Measurements from ENCODE around the gene CFAP52. TPM values are rescaled to one million over a fixed set of nuclear protein-coding genes. Genes with fewer than 3 reads are reported as not detected.
"Not testable (repeated sequence)": the region's sequence is repeated elsewhere in the genome, so short reads cannot be mapped to it uniquely, and the experiment has no call there.

Gene CFAP52
- total RNA-seq, 4 donors from 2014 or later: not detected

DNA sequence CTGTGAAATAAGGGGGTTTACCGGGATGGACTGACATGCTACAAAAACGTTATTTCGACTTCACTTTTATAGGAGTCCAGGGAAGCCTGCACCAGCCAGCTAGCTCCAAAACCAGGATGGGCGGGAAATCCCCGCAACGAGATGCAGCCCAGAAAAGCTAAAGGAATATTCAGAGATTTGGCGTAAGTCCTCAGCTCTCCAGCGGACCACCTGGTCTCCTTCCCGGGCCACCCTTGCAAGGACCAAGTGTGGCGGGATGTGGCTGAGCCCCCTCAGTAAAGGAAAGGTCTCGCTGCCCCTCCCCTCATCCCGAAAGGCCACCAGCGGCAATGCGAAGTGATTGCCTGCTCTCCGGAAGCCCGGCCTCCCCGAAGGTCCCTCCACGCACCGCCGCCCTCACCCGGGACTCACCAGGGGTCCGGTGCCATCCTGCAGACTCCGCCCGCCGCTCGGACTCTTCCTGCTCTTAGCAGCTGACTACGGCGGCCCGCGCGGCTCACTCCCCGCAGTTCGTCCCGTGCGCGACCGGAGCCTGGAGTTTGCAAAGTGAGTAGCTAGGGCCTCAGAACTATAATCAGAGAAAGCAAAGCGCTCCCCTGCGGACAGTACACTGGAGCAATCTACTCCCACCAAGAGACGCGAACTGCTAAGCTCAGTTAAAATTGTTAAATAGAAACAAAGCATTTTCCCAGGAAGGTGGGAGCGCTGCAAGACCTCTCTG lies 901 bp upstream of the CFAP52 start, which contains the start of gene STX8:
Gene STX8 (minus strand): TSS at position 440 of the 721 bp plus-strand sequence. CDS start 12 bp downstream, at position 428.
- H3K27me3 ChIP-seq: no peaks in the 10 kb centered on the region
- peak; percentile 90 to 96 (median 92) for DNase-seq
- peak within 1 kb of the TSS; percentile 16 to 79 (median 38) for H3K27ac ChIP-seq
- H3K4me3 ChIP-seq: peak within 1 kb of the TSS; percentile 58 to 99 (median 80)
- H3K9me3 ChIP-seq: no peaks in the 10 kb centered on the region
- H3K4me1 ChIP-seq: peaks cover 0 to 17% (median 2%) of the 10 kb centered on the region in 4 donors
- no peaks in the 10 kb centered on the region for H3K36me3 ChIP-seq
- TF ChIP-seq POLR2A (IDR thresholded peaks at IDR 0.05) (peak; percentile 12 to 43), CTCF (IDR thresholded peaks at IDR 0.05) (peak in 2 of 6 experiments; percentile 6 to 8)

GRCh38 chr17:9577373-9577709 lies 899 bp downstream of the CFAP52 start:
- no peaks in the 10 kb centered on the region for H3K9me3 ChIP-seq
- no peak for DNase-seq
- peaks cover 0 to 17% (median 2%) of the 10 kb centered on the region in 4 donors for H3K4me1 ChIP-seq
- peak overlapping the region in 1 of 4 donors; percentile 58 for H3K4me3 ChIP-seq
- H3K27ac ChIP-seq: no peak overlapping the region
- no peaks in the 10 kb centered on the region for H3K36me3 ChIP-seq
- no peaks in the 10 kb centered on the region for H3K27me3 ChIP-seq
- TF ChIP-seq POLR2A (IDR thresholded peaks at IDR 0.05) (no peak), CTCF (IDR thresholded peaks at IDR 0.05) (no peak)

DNA sequence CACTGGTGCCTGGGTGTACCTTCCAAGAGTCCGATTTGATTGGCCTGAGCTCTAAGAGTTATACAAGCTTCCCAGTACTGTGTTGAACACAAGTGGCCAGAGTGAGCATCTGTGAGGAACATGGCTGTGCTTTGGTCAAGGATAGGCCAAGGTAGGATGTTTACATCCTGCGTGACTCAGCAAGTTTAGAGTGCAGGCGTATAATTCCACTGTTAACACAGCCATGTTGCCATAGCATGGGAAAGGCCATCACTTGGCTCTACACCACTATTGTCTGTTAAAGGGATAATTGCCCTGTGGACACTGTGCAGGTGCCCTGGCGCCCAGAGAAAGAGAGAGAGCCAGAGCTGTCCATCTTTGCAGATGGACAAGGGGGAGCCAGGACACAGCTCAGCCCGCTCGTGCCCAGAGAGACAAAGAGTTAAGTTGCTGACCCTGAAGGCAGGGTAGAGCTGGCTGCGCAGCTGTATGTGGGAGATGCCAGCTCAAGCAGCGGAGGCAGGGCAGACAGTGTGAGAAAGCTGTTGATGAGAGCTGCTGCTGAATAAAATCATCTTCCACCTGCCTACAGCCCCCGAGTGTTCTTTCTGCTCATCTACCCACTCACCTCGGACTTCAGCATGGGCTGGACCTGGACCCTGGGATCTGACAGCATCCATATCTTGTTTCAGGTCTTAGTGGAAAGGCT lies 11.7 kb downstream of the CFAP52 start:
- no peak for TF ChIP-seq POLR2A (IDR thresholded peaks at IDR 0.05)
- no peak for TF ChIP-seq CTCF (IDR thresholded peaks at IDR 0.05)
- no peak for DNase-seq
- H3K27ac ChIP-seq: no peak overlapping the region

GRCh38 chr17:9594065-9594464 lies 17.6 kb downstream of the CFAP52 start:
- Histone ChIP-seq H3K4me1 (no peaks in the 10 kb centered on the region), H3K4me3 (no peak overlapping the region), H3K27ac (no peak overlapping the region), H3K9me3 (no peaks in the 10 kb centered on the region), H3K36me3 (no peaks in the 10 kb centered on the region), H3K27me3 (no peaks in the 10 kb centered on the region)
- no peak for DNase-seq
- TF ChIP-seq CTCF (IDR thresholded peaks at IDR 0.05): no peak
- TF ChIP-seq POLR2A (IDR thresholded peaks at IDR 0.05): no peak

More for the DNA sequence above, 11.7 kb downstream of the CFAP52 start:
- H3K4me3 ChIP-seq: no peak overlapping the region
- no peaks in the 10 kb centered on the region for H3K4me1 ChIP-seq
- no peaks in the 10 kb centered on the region for H3K36me3 ChIP-seq
- H3K27me3 ChIP-seq: no peaks in the 10 kb centered on the region
- no peaks in the 10 kb centered on the region for H3K9me3 ChIP-seq

GRCh38 chr17:9597638-9598037 lies 21.2 kb downstream of the CFAP52 start:
- H3K27me3 ChIP-seq, H3K4me1 ChIP-seq, H3K9me3 ChIP-seq, H3K27ac ChIP-seq, H3K4me3 ChIP-seq, DNase-seq, H3K36me3 ChIP-seq: not testable (repeated sequence)

- TF ChIP-seq POLR2A (IDR thresholded peaks at IDR 0.05) (no peak), CTCF (IDR thresholded peaks at IDR 0.05) (no peak)
- H3K9me3 ChIP-seq: no peaks in the 10 kb centered on the region
- no peak overlapping the region for H3K4me3 ChIP-seq
- no peaks in the 10 kb centered on the region for H3K27me3 ChIP-seq
- DNase-seq: no peak
- H3K4me1 ChIP-seq: no peaks in the 10 kb centered on the region
- no peak overlapping the region for H3K27ac ChIP-seq
- no peaks in the 10 kb centered on the region for H3K36me3 ChIP-seq
Measured at GRCh38 chr17:9598661-9599060, 22.2 kb downstream of the CFAP52 start.

GRCh38 chr17:9604583-9604982 lies 28.1 kb downstream of the CFAP52 start:
- not testable (repeated sequence) for H3K36me3 ChIP-seq, H3K4me1 ChIP-seq, H3K27me3 ChIP-seq, DNase-seq, H3K4me3 ChIP-seq, H3K27ac ChIP-seq, H3K9me3 ChIP-seq

Measured in Peyer's patch (tissue), 4 donors.